ENCODE results near the gene DNAJC18. TPM values are rescaled to one million over a fixed set of nuclear protein-coding genes. Genes with fewer than 3 reads are reported as not detected.

DNAJC18 gene
- 10 to 100 TPM; 26.3 to 26.7 TPM for total RNA-seq

DNA sequence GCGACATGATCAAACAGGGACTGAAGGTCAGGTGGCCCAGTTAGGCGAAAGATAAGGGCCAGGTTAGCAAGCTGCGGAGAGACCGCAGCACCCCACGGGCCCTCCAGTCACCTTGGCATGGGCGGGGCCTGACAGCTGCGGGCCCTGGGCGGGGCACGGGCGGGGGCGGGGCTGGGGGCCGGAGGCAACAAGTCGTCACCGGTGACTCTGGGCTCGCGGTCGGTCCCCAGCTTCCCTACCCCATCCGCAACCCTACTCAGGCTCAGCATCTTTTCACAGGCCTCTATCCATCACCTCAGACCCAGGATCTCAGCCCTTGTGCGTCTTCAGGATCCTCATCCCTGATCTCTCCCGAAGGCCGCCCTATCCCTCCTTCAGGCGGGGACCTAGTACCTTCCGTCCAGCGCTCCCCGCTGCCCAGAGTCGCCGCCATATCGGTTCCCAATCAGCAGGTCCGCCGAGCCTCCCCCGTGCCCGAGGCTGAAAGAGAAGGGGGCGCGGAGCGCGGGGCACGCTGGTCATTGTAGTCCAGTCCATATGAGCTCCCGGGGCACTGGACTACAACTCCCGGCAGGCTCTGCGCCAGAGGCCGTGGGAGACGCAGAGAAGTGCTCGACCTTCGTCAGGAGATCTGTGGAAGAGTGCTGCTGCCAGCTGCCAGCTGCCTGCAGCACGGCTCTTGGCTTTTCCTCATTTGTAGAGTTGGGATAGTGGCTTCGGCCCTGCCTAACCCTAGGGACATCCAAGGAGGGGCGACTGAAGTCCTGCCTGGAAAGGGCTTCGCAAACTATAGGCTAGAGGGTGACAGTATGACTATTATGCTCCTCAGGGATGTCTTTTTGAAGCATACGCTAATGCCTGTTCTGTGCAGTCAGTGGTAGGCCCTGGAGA lies at the start of gene DNAJC18:
Gene DNAJC18 (minus strand): TSS at position 513 of the 891 bp plus-strand sequence. CDS start 80 bp downstream, at position 433.
- CTCF ChIA-PET = interaction anchor here (0.5 to 4.4 kb wide), 11 partner anchors 9 to 176 kb away, joined by 3 to 27 read pairs (median 4); partner anchors contain the start of gene STING1

GRCh38 chr5:139488260-139488659 lies 48.9 kb upstream of the DNAJC18 start:
- POLR2A ChIA-PET = no interaction called here

More for the DNA sequence above, at the start of gene DNAJC18:
- POLR2A ChIA-PET = interaction anchor here (0.6 to 3.3 kb wide), 10 partner anchors 8 to 145 kb away, joined by 3 to 19 read pairs (median 4); partner anchors contain the start of genes SPATA24 and STING1

GRCh38 chr5:139486201-139486600 lies 46.9 kb upstream of the DNAJC18 start:
- ChIA-PET POLR2A (interaction anchor here (1.2 kb wide), 1 partner anchor 96 kb away, joined by 4 read pairs; the partner anchor contains the start of gene MZB1), CTCF (no interaction called here)

More at GRCh38 chr5:139488260-139488659, 48.9 kb upstream of the DNAJC18 start:
- CTCF ChIA-PET = no interaction called here

DNA sequence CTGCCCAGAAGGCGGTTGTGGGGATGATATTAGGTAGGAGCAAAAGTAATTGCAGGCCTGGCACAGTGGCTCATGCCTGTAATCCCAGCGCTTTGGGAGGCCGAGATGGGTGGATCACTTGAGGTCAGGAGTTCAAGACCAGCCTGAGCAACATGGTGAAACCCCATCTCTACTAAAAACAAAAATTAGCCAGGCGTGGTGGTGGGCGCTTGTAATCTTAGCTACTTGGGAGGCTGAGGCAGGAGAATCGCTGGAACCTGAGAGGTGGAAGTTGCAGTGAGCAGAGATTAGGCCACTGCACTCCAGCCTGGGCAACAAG lies 43.5 kb upstream of the DNAJC18 start:
- ChIA-PET POLR2A (interaction anchor here (0.9 to 2.7 kb wide), 9 partner anchors 10 to 92 kb away, joined by 3 to 19 read pairs (median 6); partner anchors contain the start of genes DNAJC18, SMIM33 and UBE2D2), CTCF (interaction anchor here (1.3 to 3.4 kb wide), 10 partner anchors 9 to 90 kb away, joined by 3 to 17 read pairs (median 6); partner anchors contain the start of gene DNAJC18)

- ChIA-PET CTCF (interaction anchor here (0.5 to 3.4 kb wide), 14 partner anchors 9 to 148 kb away, joined by 3 to 17 read pairs (median 5); partner anchors contain the start of gene DNAJC18), POLR2A (interaction anchor here (0.8 to 2.7 kb wide), 13 partner anchors 9 to 92 kb away, joined by 3 to 19 read pairs (median 5); partner anchors contain the start of genes DNAJC18, ECSCR, SMIM33 and SPATA24)
Observed at GRCh38 chr5:139482050-139482889, 42.9 kb upstream of the DNAJC18 start, which contains the start of gene STING1. STING1 (minus strand) TSS chr5:139482758; CDS start chr5:139481704, 1,054 bp downstream.

DNA sequence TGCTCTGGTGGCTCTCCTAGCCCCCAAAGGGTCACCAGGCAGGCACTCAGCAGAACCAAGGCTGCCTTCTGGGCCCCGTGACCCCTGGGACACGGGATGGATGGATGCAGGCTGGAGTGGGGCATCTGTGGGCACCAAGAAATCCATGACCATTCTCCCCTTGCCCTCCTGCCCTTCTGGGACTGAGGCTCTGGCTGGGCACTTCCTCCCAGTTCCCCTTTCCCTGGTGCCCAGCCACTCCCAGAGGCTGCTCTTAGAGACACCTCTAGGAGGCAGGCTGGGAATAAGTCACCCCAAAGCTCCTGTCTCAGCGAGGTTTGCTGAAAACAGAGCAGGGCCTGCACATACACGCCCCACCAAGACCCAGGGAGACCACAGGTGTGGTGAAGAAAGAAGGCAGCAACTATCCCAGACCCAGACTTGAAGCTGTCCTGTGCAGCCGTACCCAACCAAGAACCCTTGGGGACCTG lies 42.3 kb upstream of the DNAJC18 start:
- CTCF ChIA-PET = interaction anchor here (0.8 to 3.4 kb wide), 13 partner anchors 8 to 88 kb away, joined by 3 to 17 read pairs (median 5); partner anchors contain the start of gene DNAJC18
- POLR2A ChIA-PET = interaction anchor here (0.8 to 2.7 kb wide), 11 partner anchors 9 to 80 kb away, joined by 3 to 19 read pairs (median 6); partner anchors contain the start of genes DNAJC18, SMIM33, SPATA24 and UBE2D2

- ChIA-PET POLR2A (interaction anchor here (0.8 to 2.7 kb wide), 4 partner anchors 8 to 79 kb away, joined by 7 to 19 read pairs (median 8); partner anchors contain the start of gene DNAJC18), CTCF (interaction anchor here (0.8 to 3.4 kb wide), 8 partner anchors 17 to 59 kb away, joined by 3 to 17 read pairs (median 7); partner anchors contain the start of gene DNAJC18)
Observed at GRCh38 chr5:139481122-139481533, 41.8 kb upstream of the DNAJC18 start.

GRCh38 chr5:139479729-139480128 lies 40.4 kb upstream of the DNAJC18 start:
- ChIA-PET POLR2A (interaction anchor here (0.6 kb wide), 1 partner anchor 9 kb away, joined by 3 read pairs; no protein-coding TSS in a partner anchor), CTCF (interaction anchor here (0.6 to 1.2 kb wide), 4 partner anchors 18 to 216 kb away, joined by 3 read pairs; no protein-coding TSS in a partner anchor)

GRCh38 chr5:139478657-139479423 lies 39.5 kb upstream of the DNAJC18 start:
- CTCF ChIA-PET = interaction anchor here (0.7 to 0.9 kb wide), 2 partner anchors 42 to 50 kb away, joined by 3 read pairs; no protein-coding TSS in a partner anchor
- POLR2A ChIA-PET = interaction anchor here (0.6 kb wide), 1 partner anchor 19 kb away, joined by 3 read pairs; no protein-coding TSS in a partner anchor

GRCh38 chr5:139475865-139476617 lies 36.7 kb upstream of the DNAJC18 start:
- CTCF ChIA-PET = interaction anchor here (0.6 to 1.6 kb wide), 2 partner anchors 28 to 42 kb away, joined by 3 to 4 read pairs; no protein-coding TSS in a partner anchor
- POLR2A ChIA-PET = no interaction called here

- ChIA-PET POLR2A (no interaction called here), CTCF (interaction anchor here (0.7 to 1.6 kb wide), 3 partner anchors 9 to 43 kb away, joined by 3 read pairs; no protein-coding TSS in a partner anchor)
Observed at GRCh38 chr5:139474890-139475791, 35.8 kb upstream of the DNAJC18 start.

DNA sequence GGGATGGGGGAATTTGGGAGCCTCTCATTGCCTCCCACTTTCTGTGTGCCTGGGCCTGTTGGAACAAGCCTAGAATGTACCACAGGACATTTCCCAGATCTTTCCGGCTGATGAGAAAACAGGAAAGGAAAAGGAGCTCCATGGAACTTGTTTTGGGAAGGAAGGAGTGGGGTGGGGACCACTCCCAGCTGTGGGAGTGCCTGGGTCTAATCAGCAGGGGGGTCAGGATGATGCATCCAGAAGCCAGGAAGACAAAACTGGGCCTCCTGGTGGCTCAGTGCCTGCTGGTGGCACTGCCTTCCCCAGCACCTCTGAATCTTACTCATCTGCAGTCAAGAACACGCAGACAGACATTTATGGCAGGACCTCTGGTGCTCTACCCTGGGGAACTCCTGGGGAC lies 34.2 kb upstream of the DNAJC18 start:
- ChIA-PET CTCF (interaction anchor here (0.8 to 0.9 kb wide), 2 partner anchors 9 to 51 kb away, joined by 3 to 4 read pairs; partner anchors contain the start of gene STING1), POLR2A (interaction anchor here (0.8 to 1.4 kb wide), 2 partner anchors 8 to 26 kb away, joined by 3 to 7 read pairs; partner anchors contain the start of gene STING1)

- ChIA-PET POLR2A (interaction anchor here (1.4 kb wide), 1 partner anchor 9 kb away, joined by 7 read pairs; the partner anchor contains the start of gene STING1), CTCF (interaction anchor here (0.8 to 0.9 kb wide), 2 partner anchors 9 to 51 kb away, joined by 3 to 4 read pairs; partner anchors contain the start of gene STING1)
Observed at GRCh38 chr5:139473105-139473504, 33.8 kb upstream of the DNAJC18 start.

GRCh38 chr5:139472386-139473030 lies 33.2 kb upstream of the DNAJC18 start:
- ChIA-PET CTCF (no interaction called here), POLR2A (interaction anchor here (0.6 to 1.4 kb wide), 2 partner anchors 10 to 137 kb away, joined by 5 to 7 read pairs; partner anchors contain the start of gene STING1)
